Measurements from ENCODE around the gene MBD3L2B. TPM values are rescaled to one million over a fixed set of nuclear protein-coding genes. Genes with fewer than 3 reads are reported as not detected.

MBD3L2B gene
- total RNA-seq, 1 donor from 2014 or later: not detected

Other genes with a start within 250 kb of the MBD3L2B start
- 4.7 TPM for gene VAV1, start 248.7 kb downstream of the MBD3L2B start, total RNA-seq
- gene ADGRE1, start 133.9 kb downstream of the MBD3L2B start, total RNA-seq: 0.79 TPM
- not detected for gene MBD3L5, start 9.1 kb upstream of the MBD3L2B start, total RNA-seq
- not detected for gene MBD3L4, start 18.7 kb upstream of the MBD3L2B start, total RNA-seq
- not detected for gene MBD3L2, start 27.9 kb upstream of the MBD3L2B start, total RNA-seq
- gene MBD3L3, start 37.2 kb upstream of the MBD3L2B start, total RNA-seq: not detected
- gene ZNF557, start 48.3 kb upstream of the MBD3L2B start, total RNA-seq: 9.4 TPM

Data from skin of body (tissue), 1 donor.